H1 (cell line): ENCODE results near the gene FHIT. TPM values are rescaled to one million over a fixed set of nuclear protein-coding genes. Genes with fewer than 3 reads are reported as not detected.

Source experiments
- CTCF ChIA-PET: fragments of 300-600 bp; sonication (Branson Sonifier 250); formaldehyde crosslinking; loops from one replicate; lab custom pipeline; 2021; ENCODE audit not compliant: partially characterized antibody; lab: Charles Lee
- POLR2A ChIA-PET: fragments of 300-600 bp; sonication (Branson Sonifier 250); formaldehyde crosslinking; loops from one replicate; lab custom pipeline; 2021; ENCODE audit warnings: inconsistent platforms; ENCODE audit not compliant: partially characterized antibody; lab: Charles Lee
- DNase-seq, 2 experiments: peaks; one replicate each; pipeline versions ENCODE4 v3.0.0 to v3.0.0-alpha.2; 2010 to 2022; ENCODE audit warnings: low spot score in 2 of 2, low read depth in 1 of 2, mixed read lengths in 1 of 2
- FAIRE-seq: peaks from 2 replicates; lab custom pipeline; 2011; peaks lifted over from hg19 to GRCh38; lab: Jason Lieb, UNC
- H2AFZ ChIP-seq: 2 replicates; pipeline ENCODE4 v1.8.1; 2012; ENCODE audit warnings: low read length, inconsistent platforms
- H2AK5ac ChIP-seq: 2 replicates; pipeline ENCODE4 v1.6.1; 2013; ENCODE audit warnings: low read depth, low read length
- H2BK120ac ChIP-seq: replicated peaks from 2 replicates; pipeline ENCODE3; 2013; ENCODE audit warnings: low read depth, low read length, inconsistent platforms
- H2BK12ac ChIP-seq: 2 replicates; pipeline ENCODE4 v1.6.1; 2013; ENCODE audit warnings: low read depth, low read length
- H2BK15ac ChIP-seq: 2 replicates; pipeline ENCODE4 v1.6.1; 2013; ENCODE audit warnings: low read length
- H2BK20ac ChIP-seq: 2 replicates; pipeline ENCODE4 v1.6.1; 2013; ENCODE audit warnings: low read length
- H2BK5ac ChIP-seq: 2 replicates; pipeline ENCODE4 v1.6.1; 2013; ENCODE audit warnings: low read depth, low read length
- H3K14ac ChIP-seq: 2 replicates; pipeline ENCODE4 v1.6.1; 2013; ENCODE audit warnings: inconsistent platforms; ENCODE audit not compliant: insufficient read length
- H3K18ac ChIP-seq: 2 replicates; pipeline ENCODE4 v1.6.1; 2013; ENCODE audit warnings: low read length; ENCODE audit errors: extremely low read depth
- H3K23ac ChIP-seq: 2 replicates; pipeline ENCODE4 v1.6.1; 2013; ENCODE audit warnings: inconsistent platforms; ENCODE audit not compliant: insufficient read length
- H3K23me2 ChIP-seq: 2 replicates; pipeline ENCODE4 v1.6.1; 2013; ENCODE audit warnings: low read depth, low read length
- H3K27ac ChIP-seq: 2 replicates; pipeline ENCODE4 v1.6.1; 2011; ENCODE audit warnings: low read depth, low read length, inconsistent platforms
- H3K27me3 ChIP-seq, 4 experiments: replicated peaks in 1 of 4; 1 replicate in 1 of 4; 2 replicates in 3 of 4; pipeline versions ENCODE4 v1.6.1 to v1.8.1; 2011 to 2013; ENCODE audit warnings: low read length in 3 of 4, mild to moderate bottlenecking in 3 of 4, inconsistent platforms in 2 of 4, mixed read lengths in 2 of 4, moderate library complexity in 1 of 4; ENCODE audit not compliant: control insufficient read depth in 3 of 4, insufficient read depth in 3 of 4; ENCODE audit errors: extremely low read depth in 1 of 4
- H3K36me3 ChIP-seq, 4 experiments: 2 replicates each; pipeline versions ENCODE4 v1.6.1 to v1.8.1; 2011 to 2013; ENCODE audit warnings: mild to moderate bottlenecking in 4 of 4, low read length in 3 of 4, moderate library complexity in 2 of 4, control low read depth in 1 of 4, inconsistent platforms in 1 of 4; ENCODE audit not compliant: insufficient read depth in 4 of 4, control insufficient read depth in 2 of 4
- H3K4ac ChIP-seq: replicated peaks from 2 replicates; pipeline ENCODE3; 2013; ENCODE audit warnings: low read length, low read depth, mixed read lengths, inconsistent platforms; ENCODE audit not compliant: insufficient read length
- H3K4me1 ChIP-seq, 4 experiments: replicated peaks in 1 of 4; 1 replicate in 1 of 4; 2 replicates in 3 of 4; pipeline versions ENCODE4 v1.6.1 to v1.8.1; 2011 to 2013; ENCODE audit warnings: low read length in 3 of 4, inconsistent platforms in 2 of 4, mixed read lengths in 1 of 4; ENCODE audit not compliant: insufficient read depth in 4 of 4, control insufficient read depth in 3 of 4
- H3K4me2 ChIP-seq, 2 experiments: 2 replicates each; pipeline versions ENCODE4 v1.6.1 to v1.8.1; 2011 to 2013; ENCODE audit warnings: low read depth in 2 of 2, low read length in 2 of 2, control low read depth in 1 of 2, inconsistent platforms in 1 of 2, mild to moderate bottlenecking in 1 of 2; ENCODE audit not compliant: insufficient read depth in 1 of 2
- H3K4me3 ChIP-seq, 4 experiments: fragments of 200-600, 300-600 bp in 1 of 4; sonication (generic), shearing (Covaris generic), sonication (Bioruptor Twin) in 1 of 4; 2 replicates each; pipeline versions ENCODE4 v1.5.1 to v1.8.1; 2011 to 2016; ENCODE audit warnings: low read length in 4 of 4, low read depth in 3 of 4, control low read depth in 2 of 4, inconsistent platforms in 2 of 4, mild to moderate bottlenecking in 2 of 4, mixed read lengths in 1 of 4, moderate library complexity in 1 of 4; ENCODE audit not compliant: insufficient read depth in 2 of 4; ENCODE audit errors: extremely low read depth in 1 of 4
- H3K56ac ChIP-seq: replicated peaks from 2 replicates; pipeline ENCODE3; 2013; ENCODE audit warnings: low read depth, mild to moderate bottlenecking, mixed read lengths, low read length, inconsistent platforms; ENCODE audit not compliant: insufficient read length
- H3K79me1 ChIP-seq: 2 replicates; pipeline ENCODE4 v1.6.1; 2013; ENCODE audit warnings: low read depth, low read length, control low read depth
- H3K79me2 ChIP-seq, 2 experiments: 2 replicates each; pipeline versions ENCODE4 v1.6.1 to v1.8.1; 2012 to 2013; ENCODE audit warnings: low read length in 2 of 2, mild to moderate bottlenecking in 2 of 2, inconsistent platforms in 1 of 2; ENCODE audit not compliant: insufficient read depth in 2 of 2, control insufficient read depth in 1 of 2
- H3K9ac ChIP-seq, 4 experiments: replicated peaks in 1 of 4; 1 replicate in 1 of 4; 2 replicates in 3 of 4; pipeline versions ENCODE4 v1.6.1 to v1.8.1; 2011 to 2013; ENCODE audit warnings: low read depth in 3 of 4, low read length in 3 of 4, control low read depth in 2 of 4, mild to moderate bottlenecking in 2 of 4, moderate library complexity in 2 of 4, inconsistent platforms in 1 of 4; ENCODE audit errors: extremely low read depth in 1 of 4
- H3K9me3 ChIP-seq, 2 experiments: 2 replicates each; pipeline versions ENCODE4 v1.6.1 to v1.8.1; 2012 to 2013; ENCODE audit warnings: mild to moderate bottlenecking in 2 of 2, moderate library complexity in 2 of 2, control low read depth in 1 of 2, inconsistent platforms in 1 of 2, low read depth in 1 of 2, low read length in 1 of 2, mixed read lengths in 1 of 2; ENCODE audit not compliant: insufficient read depth in 2 of 2
- H4K20me1 ChIP-seq, 2 experiments: replicated peaks in 1 of 2; 2 replicates each; pipeline versions ENCODE3 to v1.8.1; 2011 to 2013; ENCODE audit warnings: inconsistent platforms in 2 of 2, low read length in 2 of 2, mild to moderate bottlenecking in 1 of 2; ENCODE audit not compliant: insufficient read depth in 2 of 2, control insufficient read depth in 1 of 2
- H4K5ac ChIP-seq: 2 replicates; pipeline ENCODE4 v1.6.1; 2013; ENCODE audit warnings: low read length, low read depth, mixed read lengths, inconsistent platforms; ENCODE audit not compliant: insufficient read length
- H4K8ac ChIP-seq: 2 replicates; pipeline ENCODE4 v1.8.0; 2013; ENCODE audit warnings: mild to moderate bottlenecking, moderate library complexity, low read length, inconsistent platforms; ENCODE audit not compliant: insufficient read depth; ENCODE audit errors: extremely low read depth
- H4K91ac ChIP-seq: replicated peaks from 2 replicates; pipeline ENCODE3; 2013; ENCODE audit warnings: low read length, mixed read lengths, inconsistent platforms; ENCODE audit not compliant: insufficient read length
- BACH1 ChIP-seq: IDR thresholded peaks from 2 replicates; pipeline ENCODE4 v1.6.1; 2012; ENCODE audit warnings: low read length, improper control_type of control experiment
- BRCA1 ChIP-seq: IDR thresholded peaks from 2 replicates; pipeline ENCODE4 v1.6.1; 2012; ENCODE audit warnings: low read depth, low read length, improper control_type of control experiment
- JUND ChIP-seq: IDR thresholded peaks from 2 replicates; pipeline ENCODE4 v1.6.1; 2011; ENCODE audit warnings: mild to moderate bottlenecking, improper control_type of control experiment, low read length
- NRF1 ChIP-seq: IDR thresholded peaks from 2 replicates; pipeline ENCODE4 v1.6.1; 2011; ENCODE audit warnings: mild to moderate bottlenecking, low read depth, low read length, improper control_type of control experiment
- SIN3A ChIP-seq, 2 experiments: IDR thresholded peaks in 1 of 2; conservative IDR thresholded peaks in 1 of 2; 2 replicates each; pipeline ENCODE4 v1.6.1; 2011 to 2012; ENCODE audit warnings: low read length in 2 of 2, improper control_type of control experiment in 1 of 2, low read depth in 1 of 2, mild to moderate bottlenecking in 1 of 2
- SUZ12 ChIP-seq: fragments of 200-600 bp; sonication (generic); IDR thresholded peaks from 2 replicates; pipeline ENCODE4 v1.6.1; 2012; ENCODE audit warnings: mild to moderate bottlenecking, inconsistent platforms, low read length, moderate library complexity, mixed read lengths
- WGBS, 2 experiments: shearing (Covaris generic) in 1 of 2; methylation state at CpG; one replicate each; pipeline versions ENCODE4 v1.1.6 to v1.1.7; 2013 to 2015; ENCODE audit warnings: low lambda C conversion rate in 2 of 2, mixed read lengths in 2 of 2, inconsistent platforms in 1 of 2, low coverage in 1 of 2, missing lambda C conversion rate in 1 of 2; ENCODE audit not compliant: insufficient replicate concordance in 2 of 2, insufficient coverage in 1 of 2, insufficient read length in 1 of 2; ENCODE audit errors: extremely low coverage in 1 of 2, missing lambda C conversion rate in 1 of 2; 5-methylcytosine and 5-hydroxymethylcytosine counted together
- polyA plus RNA-seq, 7 experiments: library from polyadenylated mRNA; depleted of rRNA in 3 of 7; stranded (reverse) in 5 of 7; unstranded in 2 of 7; fragments of >200 nt in 5 of 7; fragments of 200-250 nt in 2 of 7; gene quantifications; 1 replicate in 5 of 7; 2 replicates in 1 of 7; 4 replicates in 1 of 7; pipeline versions ENCODE4 v1.2.1 to v1.2.3, GENCODE V29; 2011 to 2013; ENCODE audit warnings: missing spikeins in 2 of 7, mixed read lengths in 2 of 7
- total RNA-seq: library from RNA; stranded (reverse); fragmentation: NEBNext Ultra II Directional; extraction: Animal tissue kit (Norgen Biotek cat#: 25700); gene quantifications from 2 replicates; pipeline ENCODE4 v1.2.1, GENCODE V29; 2021

The FHIT gene
- total and polyA plus RNA-seq, 2 of the 8 experiments (the other 6 are each of a cell fraction or from before 2014, with no cell fraction given), result 1.2 to 3.2 TPM

DNA sequence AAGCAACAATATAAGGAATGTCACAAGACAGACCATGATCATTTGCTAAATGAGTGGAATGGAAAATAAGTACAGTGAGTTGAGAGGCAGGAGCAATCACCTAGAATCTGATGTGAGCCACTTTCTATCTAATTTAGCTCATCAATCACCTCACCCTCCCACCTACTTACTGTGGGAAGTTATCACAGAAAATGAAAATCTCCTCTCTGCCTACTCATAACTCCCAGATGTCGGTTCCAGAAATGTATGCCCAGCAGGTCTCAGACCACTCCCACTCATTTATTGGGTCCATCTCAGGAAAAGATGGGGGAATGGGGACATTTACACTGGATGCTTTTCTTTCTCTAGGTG is 270.9 kb downstream of the FHIT start:
- Histone ChIP-seq H4K91ac (no peak overlapping the region), H3K23ac (no peak overlapping the region), H3K27me3 (no peaks in the 10 kb centered on the region), H4K8ac (no peak overlapping the region), H2BK15ac (no peak overlapping the region), H2BK20ac (no peak overlapping the region), H2BK5ac (no peak overlapping the region), H2BK12ac (no peak overlapping the region), H3K14ac (no peak overlapping the region), H4K20me1 (no peaks in the 10 kb centered on the region), H3K9me3 (peaks cover 3 to 11% of the 10 kb centered on the region in 2 experiments; a peak in 1 of 4 replicates), H3K56ac (no peak overlapping the region), H4K5ac (no peak overlapping the region), H3K9ac (no peak overlapping the region), H3K79me1 (no peaks in the 10 kb centered on the region), H3K18ac (no peak overlapping the region), H2AFZ (no peak overlapping the region), H3K23me2 (no peaks in the 10 kb centered on the region), H3K79me2 (no peaks in the 10 kb centered on the region), H3K4me2 (no peak overlapping the region), H3K4me1 (no peaks in the 10 kb centered on the region), H2BK120ac (no peak overlapping the region), H3K4ac (no peak overlapping the region), H3K4me3 (no peak overlapping the region), H2AK5ac (no peak overlapping the region), H3K36me3 (0 out of 8 replicates have a peak, but pooled peaks cover 0 to 2% (median 0%) of the 10 kb centered on the region in 4 experiments), H3K27ac (no peak overlapping the region)
- DNase-seq (no peak), FAIRE-seq (no peak)
- no peak for TF ChIP-seq SUZ12
- no peak for TF ChIP-seq BACH1
- TF ChIP-seq SIN3A (conservative IDR thresholded peaks at IDR 0.05 in 1 of 2, IDR thresholded peaks at IDR 0.05 in 1 of 2; ENCODE audit: low read depth in 1 of 2, low read length in 2 of 2), result no peak
- TF ChIP-seq BRCA1, result no peak
- no peak for TF ChIP-seq JUND
- TF ChIP-seq NRF1, result no peak
- CTCF ChIA-PET, result no interaction called here
- POLR2A ChIA-PET, result no interaction called here
- WGBS, 2 experiments, result 92% methylated on average over 1 of the region's 1 CpG; no CpG with 5 or more reads in 1 of the 2 experiments
